H9 (cell line): ENCODE data around the gene ZNF606. TPM values are rescaled to one million over a fixed set of nuclear protein-coding genes. Genes with fewer than 3 reads are reported as not detected.
A peak's percentile ranks its signal among the peaks of the same experiment; 100 is the strongest.

ENCODE experiments used
- DNase-seq: peaks from one replicate; pipeline ENCODE4 v3.0.0-alpha.2; 2017
- H2AFZ ChIP-seq: one replicate; pipeline ENCODE4 v1.6.1; 2013; ENCODE audit warnings: mild to moderate bottlenecking, low read length, control low read depth, moderate library complexity
- H2AK5ac ChIP-seq: 2 replicates; pipeline ENCODE4 v1.6.1; 2013; ENCODE audit warnings: low read length, control low read depth, mixed read lengths; ENCODE audit not compliant: insufficient read length
- H2BK120ac ChIP-seq: one replicate; pipeline ENCODE4 v1.6.1; 2013; ENCODE audit warnings: low read depth, mild to moderate bottlenecking, low read length, control low read depth, inconsistent platforms; ENCODE audit not compliant: poor library complexity, severe bottlenecking
- H2BK12ac ChIP-seq: 2 replicates; pipeline ENCODE4 v1.6.1; 2013; ENCODE audit warnings: low read length, control low read depth, mixed read lengths, low read depth; ENCODE audit not compliant: insufficient read length
- H2BK15ac ChIP-seq: 2 replicates; pipeline ENCODE4 v1.6.1; 2013; ENCODE audit warnings: low read depth, low read length, control low read depth
- H2BK20ac ChIP-seq: one replicate; pipeline ENCODE4 v1.6.1; 2013; ENCODE audit warnings: low read depth, mild to moderate bottlenecking, low read length, control low read depth, inconsistent platforms; ENCODE audit not compliant: poor library complexity, severe bottlenecking
- H2BK5ac ChIP-seq: 2 replicates; pipeline ENCODE4 v1.6.1; 2013; ENCODE audit warnings: low read length, control low read depth, mixed read lengths; ENCODE audit not compliant: insufficient read length
- H3K14ac ChIP-seq: 2 replicates; pipeline ENCODE4 v1.6.1; 2013; ENCODE audit warnings: low read length, control low read depth; ENCODE audit not compliant: insufficient read depth
- H3K18ac ChIP-seq: 2 replicates; pipeline ENCODE4 v1.6.1; 2013; ENCODE audit warnings: low read depth, mild to moderate bottlenecking, mixed read lengths, low read length, control low read depth; ENCODE audit not compliant: insufficient read length
- H3K23ac ChIP-seq: 2 replicates; pipeline ENCODE4 v1.6.1; 2013; ENCODE audit warnings: low read length, control low read depth, mixed read lengths, low read depth; ENCODE audit not compliant: insufficient read length
- H3K23me2 ChIP-seq: 2 replicates; pipeline ENCODE4 v1.6.1; 2013; ENCODE audit warnings: low read depth, mild to moderate bottlenecking, mixed read lengths, low read length, control low read depth; ENCODE audit not compliant: insufficient read length, poor library complexity, severe bottlenecking
- H3K27ac ChIP-seq: 2 replicates; pipeline ENCODE4 v1.5.1; 2013; ENCODE audit warnings: low read length, control low read depth, mixed read lengths, low read depth; ENCODE audit not compliant: insufficient read length
- H3K27me3 ChIP-seq: 2 replicates; pipeline ENCODE4 v1.6.1; 2013; ENCODE audit warnings: low read length, control low read depth, inconsistent platforms; ENCODE audit not compliant: insufficient read depth
- H3K4ac ChIP-seq: 2 replicates; pipeline ENCODE4 v1.6.1; 2013; ENCODE audit warnings: low read depth, mild to moderate bottlenecking, control low read depth, inconsistent platforms, low read length, moderate library complexity
- H3K4me1 ChIP-seq: 2 replicates; pipeline ENCODE4 v1.6.1; 2013; ENCODE audit warnings: low read length, control low read depth, inconsistent platforms; ENCODE audit not compliant: insufficient read depth
- H3K4me2 ChIP-seq: 2 replicates; pipeline ENCODE4 v1.6.1; 2013; ENCODE audit warnings: low read length, control low read depth, mixed read lengths; ENCODE audit not compliant: insufficient read length, insufficient read depth
- H3K56ac ChIP-seq: 2 replicates; pipeline ENCODE4 v1.6.1; 2013; ENCODE audit warnings: low read depth, mild to moderate bottlenecking, mixed read lengths, low read length, control low read depth; ENCODE audit not compliant: insufficient read length
- H3K79me1 ChIP-seq: 2 replicates; pipeline ENCODE4 v1.6.1; 2013; ENCODE audit warnings: low read depth, mild to moderate bottlenecking, moderate library complexity, low read length, control low read depth, inconsistent platforms; ENCODE audit not compliant: insufficient read depth, poor library complexity, severe bottlenecking
- H3K79me2 ChIP-seq: 2 replicates; pipeline ENCODE4 v1.6.1; 2013; ENCODE audit warnings: low read length, control low read depth, inconsistent platforms; ENCODE audit not compliant: insufficient read depth
- H3K9ac ChIP-seq: 2 replicates; pipeline ENCODE4 v1.6.1; 2013; ENCODE audit warnings: low read length, control low read depth, mixed read lengths; ENCODE audit not compliant: insufficient read length; ENCODE audit errors: extremely low read depth
- H3K9me3 ChIP-seq: one replicate; pipeline ENCODE4 v1.6.1; 2013; ENCODE audit warnings: low read depth, low read length, inconsistent platforms; ENCODE audit not compliant: control insufficient read depth
- H3T11ph ChIP-seq: one replicate; pipeline ENCODE4 v1.6.1; 2013; ENCODE audit warnings: mild to moderate bottlenecking, low read length, control low read depth, inconsistent platforms
- H4K20me1 ChIP-seq: one replicate; pipeline ENCODE4 v1.6.1; 2013; ENCODE audit not compliant: control insufficient read depth, insufficient read length, insufficient read depth
- H4K5ac ChIP-seq: 2 replicates; pipeline ENCODE4 v1.6.1; 2013; ENCODE audit warnings: low read depth, mild to moderate bottlenecking, mixed read lengths, low read length, control low read depth; ENCODE audit not compliant: insufficient read length
- H4K8ac ChIP-seq: replicated peaks from 2 replicates; pipeline ENCODE4 v1.6.1; 2013; ENCODE audit warnings: low read length, control low read depth, mixed read lengths, low read depth; ENCODE audit not compliant: insufficient read length
- H4K91ac ChIP-seq: 2 replicates; pipeline ENCODE4 v1.6.1; 2013; ENCODE audit warnings: low read depth, mild to moderate bottlenecking, moderate library complexity, mixed read lengths, low read length, control low read depth; ENCODE audit not compliant: insufficient read length
- H3K27ac Mint-ChIP-seq, 3 experiments: 2 replicates in 2 of 3; 3 replicates in 1 of 3; pipeline ENCODE4 v1.8.0; 2020 to 2021; ENCODE audit warnings: mixed read lengths in 3 of 3, mild to moderate bottlenecking in 1 of 3, moderate library complexity in 1 of 3
- H3K27me3 Mint-ChIP-seq: 2 replicates; pipeline ENCODE4 v1.8.0; 2021; ENCODE audit warnings: low read depth, mild to moderate bottlenecking, moderate library complexity, mixed read lengths
- H3K36me3 Mint-ChIP-seq, 3 experiments: 2 replicates in 2 of 3; 3 replicates in 1 of 3; pipeline ENCODE4 v1.8.0; 2020 to 2021; ENCODE audit warnings: low read depth in 3 of 3, mixed read lengths in 3 of 3; ENCODE audit not compliant: insufficient read depth in 1 of 3
- H3K4me1 Mint-ChIP-seq, 2 experiments: 2 replicates each; pipeline ENCODE4 v1.8.0; 2020; ENCODE audit warnings: mixed read lengths in 2 of 2
- H3K4me3 Mint-ChIP-seq, 2 experiments: 2 replicates in 1 of 2; 3 replicates in 1 of 2; pipeline ENCODE4 v1.8.0; 2020 to 2021; ENCODE audit warnings: mild to moderate bottlenecking in 2 of 2, mixed read lengths in 2 of 2, moderate library complexity in 1 of 2
- H3K9me3 Mint-ChIP-seq, 2 experiments: 2 replicates in 1 of 2; 3 replicates in 1 of 2; pipeline ENCODE4 v1.8.0; 2020; ENCODE audit warnings: mild to moderate bottlenecking in 2 of 2, mixed read lengths in 2 of 2, moderate library complexity in 1 of 2
- CTCF ChIP-seq: fragments of 200-600 bp; sonication (generic); conservative IDR thresholded peaks from 3 replicates; pipeline ENCODE4 v1.8.0; 2021; ENCODE audit warnings: antibody characterized with exemption, mild to moderate bottlenecking
- WGBS: extraction: QIAGEN DNeasy Blood & Tissue Kit; methylation state at CpG from one replicate; pipeline ENCODE4 v1.1.7; 2013; ENCODE audit warnings: missing lambda C conversion rate, low lambda C conversion rate, mixed read lengths; ENCODE audit not compliant: insufficient read length; ENCODE audit errors: extremely low coverage; 5-methylcytosine and 5-hydroxymethylcytosine counted together
- total RNA-seq: library from RNA; stranded (reverse); gene quantifications from 2 replicates; pipeline ENCODE4 v1.2.1, GENCODE V29; 2021

The ZNF606 gene
- total RNA-seq, 1 experiment from 2014 or later: 13.4 TPM

- H3K9me3 Mint-ChIP-seq: peaks cover 34 to 67% of the 10 kb centered on the region in 2 experiments
- H4K20me1 ChIP-seq: no peaks in the 10 kb centered on the region
Observed at GRCh38 chr19:58034477-58034793, 31.8 kb upstream of the ZNF606 start.

More at GRCh38 chr19:58034477-58034793, 31.8 kb upstream of the ZNF606 start:
- peaks cover 24% of the 10 kb centered on the region for H3K27me3 Mint-ChIP-seq
- H3K27ac Mint-ChIP-seq: no peak overlapping the region
- Histone ChIP-seq H3K9me3 (no peaks in the 10 kb centered on the region), H3K4ac (no peak overlapping the region), H4K5ac (no peak overlapping the region), H3K14ac (no peak overlapping the region), H3K9ac (peak overlapping the region; percentile 9), H3K79me2 (no peaks in the 10 kb centered on the region), H3K18ac (peak overlapping the region; percentile 85), H2BK15ac (no peak overlapping the region), H2BK120ac (no peak overlapping the region), H2AFZ (no peak overlapping the region), H2BK5ac (no peak overlapping the region), H4K91ac (no peak overlapping the region), H3K4me1 (no peaks in the 10 kb centered on the region), H3K4me2 (peak overlapping the region; percentile 9), H3K27ac (no peak overlapping the region), H2BK12ac (no peak overlapping the region), H3K23me2 (no peaks in the 10 kb centered on the region), H3K27me3 (no peaks in the 10 kb centered on the region), H3K56ac (no peak overlapping the region), H4K8ac (no peak overlapping the region), H3T11ph (no peak overlapping the region), H3K79me1 (no peaks in the 10 kb centered on the region), H2BK20ac (no peak overlapping the region), H2AK5ac (no peak overlapping the region), H3K23ac (no peak overlapping the region)
- H3K36me3 Mint-ChIP-seq: peaks cover 6 to 15% (median 10%) of the 10 kb centered on the region in 3 experiments; a peak in 6 of 7 replicates
- WGBS: no CpG with 5 or more reads among the region's 20 CpGs
- peaks cover 8 to 18% of the 10 kb centered on the region in 2 experiments for H3K4me1 Mint-ChIP-seq
- no peak for TF ChIP-seq CTCF
- H3K4me3 Mint-ChIP-seq: peak overlapping the region; percentile 69 to 78
- DNase-seq: no peak
